Activated T-helper 1 cell treated with anti-CD3 and anti-CD28 coated beads, Interleukin-12 subunit alpha, Interleukin-12 subunit beta, Interleukin-2, Interleukin-4 antibody, amounts not matched to agents 30 ng/mL and 10 ng/mL and 1 ng/mL, durations not matched to agents 14 hours and 24 hours and 36 hours (primary cell): Measurements from ENCODE around the gene NRSN1. TPM values are rescaled to one million over a fixed set of nuclear protein-coding genes. Genes with fewer than 3 reads are reported as not detected.

Source experiments
- DNase-seq: peaks from one replicate; pipeline ENCODE4 v3.0.0; 2021; ENCODE audit warnings: low spot score
- H3K27ac Mint-ChIP-seq: one replicate; pipeline ENCODE4 v1.8.0; 2021; ENCODE audit warnings: mild to moderate bottlenecking, mixed read lengths
- H3K27me3 Mint-ChIP-seq: one replicate; pipeline ENCODE4 v1.8.0; 2022; ENCODE audit warnings: mild to moderate bottlenecking, moderate library complexity, mixed read lengths; ENCODE audit not compliant: insufficient read depth
- H3K36me3 Mint-ChIP-seq: one replicate; pipeline ENCODE4 v1.8.0; 2021; ENCODE audit warnings: low read depth, mixed read lengths
- H3K4me1 Mint-ChIP-seq: one replicate; pipeline ENCODE4 v1.8.0; 2021; ENCODE audit warnings: low read depth, mixed read lengths
- H3K4me3 Mint-ChIP-seq: one replicate; pipeline ENCODE4 v1.8.0; 2021; ENCODE audit warnings: mild to moderate bottlenecking, moderate library complexity, mixed read lengths
- H3K9me3 Mint-ChIP-seq: one replicate; pipeline ENCODE4 v1.8.0; 2021; ENCODE audit warnings: mixed read lengths
- intact Hi-C: fragments of 100-400 bp; cut with micrococcal nuclease; formaldehyde crosslinking; loops from one replicate; pipeline ENCODE4 v1.15.1; 2024
- total RNA-seq: library from RNA; stranded (reverse); gene quantifications from 2 replicates; pipeline ENCODE4 v1.2.3, GENCODE V29; 2022

NRSN1 gene
- total RNA-seq = not detected in 2 replicates

GRCh38 chr6:24125980-24126379 is at the start of gene NRSN1:
Gene NRSN1, plus strand, starts transcription at chr6:24126215. Its CDS starts 8,113 bp downstream, at chr6:24134328.
- Mint-ChIP-seq H3K27ac (no peak within 1 kb of the TSS), H3K4me3 (no peak within 1 kb of the TSS), H3K36me3 (no peaks in the 10 kb centered on the region), H3K27me3 (no peaks in the 10 kb centered on the region), H3K9me3 (peaks cover 4% of the 10 kb centered on the region), H3K4me1 (no peaks in the 10 kb centered on the region)
- no peak for DNase-seq
- intact Hi-C loops = no loop called here

- Mint-ChIP-seq H3K4me1 (no peaks in the 10 kb centered on the region), H3K9me3 (no peaks in the 10 kb centered on the region), H3K27ac (no peak overlapping the region), H3K27me3 (peaks cover 1% of the 10 kb centered on the region), H3K36me3 (no peaks in the 10 kb centered on the region), H3K4me3 (no peak overlapping the region)
- no peak for DNase-seq
- intact Hi-C loops = no loop called here
These were observed 47.8 kb upstream of the NRSN1 start for GRCh38 chr6:24078200-24078599.

- Mint-ChIP-seq H3K4me1 (no peaks in the 10 kb centered on the region), H3K27me3 (peaks cover 1% of the 10 kb centered on the region), H3K4me3 (no peak overlapping the region), H3K27ac (no peak overlapping the region), H3K9me3 (no peaks in the 10 kb centered on the region), H3K36me3 (no peaks in the 10 kb centered on the region)
- DNase-seq = no peak
- intact Hi-C loops = no loop called here
These were observed 46.9 kb upstream of the NRSN1 start for GRCh38 chr6:24079076-24079475.

- Mint-ChIP-seq H3K27me3 (peaks cover 1% of the 10 kb centered on the region), H3K36me3 (no peaks in the 10 kb centered on the region), H3K27ac (no peak overlapping the region), H3K9me3 (no peaks in the 10 kb centered on the region), H3K4me3 (no peak overlapping the region), H3K4me1 (no peaks in the 10 kb centered on the region)
- no peak for DNase-seq
- intact Hi-C loops = no loop called here
These were observed 45.3 kb upstream of the NRSN1 start for GRCh38 chr6:24080711-24081110.

- no peak overlapping the region for H3K27ac Mint-ChIP-seq
- no peak for DNase-seq
- intact Hi-C loops = no loop called here
- no peaks in the 10 kb centered on the region for H3K36me3 Mint-ChIP-seq
- H3K4me3 Mint-ChIP-seq = no peak overlapping the region
- H3K4me1 Mint-ChIP-seq = no peaks in the 10 kb centered on the region
- H3K9me3 Mint-ChIP-seq = no peaks in the 10 kb centered on the region
- H3K27me3 Mint-ChIP-seq = no peaks in the 10 kb centered on the region
These were observed 36.3 kb upstream of the NRSN1 start for GRCh38 chr6:24089736-24090135.

- no peaks in the 10 kb centered on the region for H3K4me1 Mint-ChIP-seq
- H3K9me3 Mint-ChIP-seq = no peaks in the 10 kb centered on the region
- H3K27me3 Mint-ChIP-seq = no peaks in the 10 kb centered on the region
- no peak for DNase-seq
- H3K4me3 Mint-ChIP-seq = no peak overlapping the region
- intact Hi-C loops = no loop called here
- no peaks in the 10 kb centered on the region for H3K36me3 Mint-ChIP-seq
- no peak overlapping the region for H3K27ac Mint-ChIP-seq
These were observed 33.6 kb upstream of the NRSN1 start for GRCh38 chr6:24092407-24092806.

GRCh38 chr6:24093381-24093780 is 32.6 kb upstream of the NRSN1 start:
- Mint-ChIP-seq H3K27me3 (peaks cover under 1% of the 10 kb centered on the region), H3K9me3 (no peaks in the 10 kb centered on the region), H3K4me1 (no peaks in the 10 kb centered on the region)

GRCh38 chr6:24099181-24099580 is 26.8 kb upstream of the NRSN1 start:
- Mint-ChIP-seq H3K4me1 (no peaks in the 10 kb centered on the region), H3K27ac (no peak overlapping the region), H3K36me3 (no peaks in the 10 kb centered on the region), H3K27me3 (peaks cover 4% of the 10 kb centered on the region), H3K9me3 (no peaks in the 10 kb centered on the region), H3K4me3 (no peak overlapping the region)
- no peak for DNase-seq
- intact Hi-C loops = no loop called here

More at GRCh38 chr6:24093381-24093780, 32.6 kb upstream of the NRSN1 start:
- Mint-ChIP-seq H3K36me3 (no peaks in the 10 kb centered on the region), H3K4me3 (no peak overlapping the region), H3K27ac (no peak overlapping the region)
- intact Hi-C loops = no loop called here
- no peak for DNase-seq

- H3K27ac Mint-ChIP-seq = no peak overlapping the region
- H3K9me3 Mint-ChIP-seq = no peaks in the 10 kb centered on the region
- intact Hi-C loops = no loop called here
- H3K27me3 Mint-ChIP-seq = peaks cover 4% of the 10 kb centered on the region
- no peaks in the 10 kb centered on the region for H3K36me3 Mint-ChIP-seq
- no peak for DNase-seq
- H3K4me1 Mint-ChIP-seq = no peaks in the 10 kb centered on the region
- H3K4me3 Mint-ChIP-seq = no peak overlapping the region
These were observed 25.8 kb upstream of the NRSN1 start for GRCh38 chr6:24100024-24100769.

GRCh38 chr6:24100770-24101155 is 25.3 kb upstream of the NRSN1 start:
- Mint-ChIP-seq H3K27ac (no peak overlapping the region), H3K4me3 (no peak overlapping the region), H3K4me1 (no peaks in the 10 kb centered on the region), H3K36me3 (no peaks in the 10 kb centered on the region), H3K27me3 (peaks cover 4% of the 10 kb centered on the region), H3K9me3 (no peaks in the 10 kb centered on the region)
- intact Hi-C loops = no loop called here
- no peak for DNase-seq

- no peak for DNase-seq
- Mint-ChIP-seq H3K36me3 (no peaks in the 10 kb centered on the region), H3K4me3 (no peak overlapping the region), H3K27ac (no peak overlapping the region), H3K9me3 (no peaks in the 10 kb centered on the region), H3K27me3 (peaks cover 3% of the 10 kb centered on the region), H3K4me1 (no peaks in the 10 kb centered on the region)
- intact Hi-C loops = no loop called here
These were observed 20.8 kb upstream of the NRSN1 start for GRCh38 chr6:24105191-24105590.

- Mint-ChIP-seq H3K36me3 (no peaks in the 10 kb centered on the region), H3K27ac (no peak overlapping the region), H3K27me3 (peaks cover 3% of the 10 kb centered on the region), H3K9me3 (no peaks in the 10 kb centered on the region), H3K4me3 (no peak overlapping the region), H3K4me1 (no peaks in the 10 kb centered on the region)
- DNase-seq = no peak
- intact Hi-C loops = no loop called here
These were observed 19.7 kb upstream of the NRSN1 start for GRCh38 chr6:24106291-24106690.

- Mint-ChIP-seq H3K27me3 (peaks cover 3% of the 10 kb centered on the region), H3K4me1 (no peaks in the 10 kb centered on the region), H3K27ac (no peak overlapping the region), H3K4me3 (no peak overlapping the region), H3K9me3 (no peaks in the 10 kb centered on the region), H3K36me3 (no peaks in the 10 kb centered on the region)
- no peak for DNase-seq
- intact Hi-C loops = no loop called here
These were observed 18.7 kb upstream of the NRSN1 start for GRCh38 chr6:24107294-24107693.

GRCh38 chr6:24108056-24108455 is 18.0 kb upstream of the NRSN1 start:
- H3K4me1 Mint-ChIP-seq = no peaks in the 10 kb centered on the region
- H3K4me3 Mint-ChIP-seq = no peak overlapping the region
- intact Hi-C loops = no loop called here
- H3K9me3 Mint-ChIP-seq = no peaks in the 10 kb centered on the region
- no peak overlapping the region for H3K27ac Mint-ChIP-seq
- DNase-seq = no peak
- no peaks in the 10 kb centered on the region for H3K36me3 Mint-ChIP-seq
- H3K27me3 Mint-ChIP-seq = peaks cover 3% of the 10 kb centered on the region
